Measurements from ENCODE around the gene IRF4.

DNA sequence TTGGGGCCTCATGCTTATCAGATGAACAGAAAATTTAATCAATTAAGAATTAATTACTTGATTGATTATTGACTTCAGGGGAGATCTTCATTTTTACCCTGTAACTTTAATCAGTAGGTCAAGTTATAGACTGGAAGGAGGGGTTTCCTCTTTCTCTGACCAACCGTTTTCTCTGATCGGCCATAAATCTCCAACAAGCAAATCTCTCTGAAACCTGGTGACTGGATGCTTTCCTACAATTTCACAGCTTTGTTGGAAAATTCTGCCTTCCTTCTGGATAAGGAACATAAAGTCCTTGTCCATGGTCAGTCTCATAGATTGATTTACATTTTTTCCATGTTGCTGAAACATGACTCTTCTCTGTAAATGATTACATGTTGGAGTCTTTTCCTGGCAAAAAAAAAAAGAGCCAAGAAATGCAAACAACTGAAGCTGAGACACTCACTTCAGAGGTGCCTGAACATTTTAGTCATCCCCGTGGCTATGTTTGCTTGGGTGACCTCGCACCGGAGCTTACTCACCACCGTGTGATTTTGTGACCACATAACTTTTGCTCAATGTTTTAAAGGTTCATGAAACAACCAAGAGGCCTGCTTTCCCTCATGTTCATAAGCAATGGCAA, 31.0 kb downstream of the IRF4 start:
- TF ChIP-seq, protein P1, sequence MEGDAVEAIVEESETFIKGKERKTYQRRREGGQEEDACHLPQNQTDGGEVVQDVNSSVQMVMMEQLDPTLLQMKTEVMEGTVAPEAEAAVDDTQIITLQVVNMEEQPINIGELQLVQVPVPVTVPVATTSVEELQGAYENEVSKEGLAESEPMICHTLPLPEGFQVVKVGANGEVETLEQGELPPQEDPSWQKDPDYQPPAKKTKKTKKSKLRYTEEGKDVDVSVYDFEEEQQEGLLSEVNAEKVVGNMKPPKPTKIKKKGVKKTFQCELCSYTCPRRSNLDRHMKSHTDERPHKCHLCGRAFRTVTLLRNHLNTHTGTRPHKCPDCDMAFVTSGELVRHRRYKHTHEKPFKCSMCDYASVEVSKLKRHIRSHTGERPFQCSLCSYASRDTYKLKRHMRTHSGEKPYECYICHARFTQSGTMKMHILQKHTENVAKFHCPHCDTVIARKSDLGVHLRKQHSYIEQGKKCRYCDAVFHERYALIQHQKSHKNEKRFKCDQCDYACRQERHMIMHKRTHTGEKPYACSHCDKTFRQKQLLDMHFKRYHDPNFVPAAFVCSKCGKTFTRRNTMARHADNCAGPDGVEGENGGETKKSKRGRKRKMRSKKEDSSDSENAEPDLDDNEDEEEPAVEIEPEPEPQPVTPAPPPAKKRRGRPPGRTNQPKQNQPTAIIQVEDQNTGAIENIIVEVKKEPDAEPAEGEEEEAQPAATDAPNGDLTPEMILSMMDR (IDR thresholded peaks at IDR 0.05; ENCODE audit: low read depth, low read length), result no peak
- no peak for TF ChIP-seq EZH2phosphoT487 (IDR thresholded peaks at IDR 0.05; ENCODE audit: low read depth)

Measured in OCI-LY3 (cell line).